HG03520 (cell line): ENCODE data around the gene TMPRSS7.

ENCODE experiments used
- ATAC-seq: cut with Tn5 transposase; IDR thresholded peaks from one replicate; pipeline ENCODE4 v1.9.1; 2021; ENCODE audit warnings: mild to moderate bottlenecking, moderate library complexity; ENCODE audit not compliant: unreplicated experiment

Gene TMPRSS7

GRCh38 chr3:112034436-112034835 is at the start of gene TMPRSS7:
TMPRSS7 (plus strand) TSS chr3:112034736; CDS start chr3:112034846, 110 bp downstream.
- no peak for ATAC-seq

- ATAC-seq = no peak
These were observed 47.7 kb upstream of the TMPRSS7 start for GRCh38 chr3:111986800-111987199.

- ATAC-seq = peak; percentile 93
These were observed 45.4 kb upstream of the TMPRSS7 start for GRCh38 chr3:111989061-111989678.

GRCh38 chr3:111993038-111993437 is 41.5 kb upstream of the TMPRSS7 start:
- ATAC-seq = no peak

GRCh38 chr3:111998636-111999483 is 35.7 kb upstream of the TMPRSS7 start, which contains the start of gene TAGLN3:
TAGLN3 (plus strand) TSS chr3:111998922; CDS start chr3:111999423, 501 bp downstream.
- ATAC-seq = no peak

GRCh38 chr3:111999484-112000324 is 34.8 kb upstream of the TMPRSS7 start:
- ATAC-seq = no peak

GRCh38 chr3:112000367-112000771 is 34.2 kb upstream of the TMPRSS7 start:
- no peak for ATAC-seq

GRCh38 chr3:112000966-112001365 is 33.6 kb upstream of the TMPRSS7 start:
- no peak for ATAC-seq

- ATAC-seq = no peak
These were observed 33.0 kb upstream of the TMPRSS7 start for GRCh38 chr3:112001526-112001925.

- no peak for ATAC-seq
These were observed 32.2 kb upstream of the TMPRSS7 start for GRCh38 chr3:112002096-112002971.

- no peak for ATAC-seq
These were observed 31.0 kb upstream of the TMPRSS7 start for GRCh38 chr3:112003321-112004080.

- no peak for ATAC-seq
These were observed 30.3 kb upstream of the TMPRSS7 start for GRCh38 chr3:112004187-112004586.

GRCh38 chr3:112004669-112005068 is 29.9 kb upstream of the TMPRSS7 start:
- ATAC-seq = no peak

- no peak for ATAC-seq
These were observed 29.4 kb upstream of the TMPRSS7 start for GRCh38 chr3:112005091-112005672.

- no peak for ATAC-seq
These were observed 26.9 kb upstream of the TMPRSS7 start for GRCh38 chr3:112007633-112008032.

- no peak for ATAC-seq
These were observed 24.9 kb upstream of the TMPRSS7 start for GRCh38 chr3:112009670-112010069.

- no peak for ATAC-seq
These were observed 23.9 kb upstream of the TMPRSS7 start for GRCh38 chr3:112010636-112011035.

GRCh38 chr3:112011376-112011940 is 23.1 kb upstream of the TMPRSS7 start:
- no peak for ATAC-seq
